HepG2 (cell line): ENCODE data around the gene CAPZB. TPM values are rescaled to one million over a fixed set of nuclear protein-coding genes. Genes with fewer than 3 reads are reported as not detected.

Experiments
- ATAD3A ChIP-seq: sonication (generic); formaldehyde crosslinking; IDR thresholded peaks from 2 replicates; pipeline ENCODE4 v1.4.0; 2020; ENCODE audit warnings: missing genetic modification reagents
- ATF7-NPFF ChIP-seq: sonication (generic); formaldehyde crosslinking; IDR thresholded peaks from 2 replicates; pipeline ENCODE4 v1.8.1; 2023; ENCODE audit warnings: mild to moderate bottlenecking, low read depth, missing genetic modification reagents, moderate library complexity
- CC2D1A ChIP-seq: sonication (generic); formaldehyde crosslinking; IDR thresholded peaks from 2 replicates; pipeline ENCODE4 v1.8.1; 2023; ENCODE audit warnings: mild to moderate bottlenecking, missing genetic modification reagents
- DNMT3B ChIP-seq: conservative IDR thresholded peaks from 2 replicates; pipeline ENCODE4 v1.6.1; 2016; ENCODE audit warnings: missing biosample characterization, control low read depth
- EEA1 ChIP-seq: sonication (generic); formaldehyde crosslinking; IDR thresholded peaks from 2 replicates; pipeline ENCODE4 v1.5.1; 2020; ENCODE audit warnings: mild to moderate bottlenecking, missing genetic modification reagents, borderline replicate concordance
- ELF4 ChIP-seq: sonication (generic); formaldehyde crosslinking; IDR thresholded peaks from 2 replicates; pipeline ENCODE4 v1.5.0; 2020; ENCODE audit warnings: missing genetic modification reagents, mild to moderate bottlenecking, moderate library complexity, borderline replicate concordance
- HDAC1 ChIP-seq: sonication (generic); formaldehyde crosslinking; IDR thresholded peaks from 2 replicates; pipeline ENCODE4 v1.5.1; 2020; ENCODE audit warnings: mild to moderate bottlenecking, missing genetic modification reagents
- HNF1B ChIP-seq: sonication (generic); formaldehyde crosslinking; IDR thresholded peaks from 2 replicates; pipeline ENCODE4 v1.5.1; 2020; ENCODE audit warnings: mild to moderate bottlenecking, moderate library complexity, missing genetic modification reagents
- HNRNPL ChIP-seq: fragments of 200-400 bp; formaldehyde crosslinking; IDR thresholded peaks from 2 replicates; pipeline ENCODE4 v1.6.1; 2017; ENCODE audit warnings: mild to moderate bottlenecking, low read depth, low read length
- HOXA3 ChIP-seq: sonication (generic); formaldehyde crosslinking; IDR thresholded peaks from 2 replicates; pipeline ENCODE4 v1.5.0; 2020; ENCODE audit warnings: missing genetic modification reagents
- KDM5A ChIP-seq: fragments of 200-600 bp; sonication (generic); IDR thresholded peaks from 2 replicates; pipeline ENCODE4 v1.7.0; 2018; ENCODE audit warnings: antibody characterized with exemption, mild to moderate bottlenecking, low read length, borderline replicate concordance
- KMT2A ChIP-seq: sonication (generic); formaldehyde crosslinking; IDR thresholded peaks from 2 replicates; pipeline ENCODE4 v1.4.0; 2020; ENCODE audit warnings: missing genetic modification reagents
- NAIF1 ChIP-seq: sonication (generic); formaldehyde crosslinking; IDR thresholded peaks from 2 replicates; pipeline ENCODE4 v1.5.0; 2020; ENCODE audit warnings: mild to moderate bottlenecking, missing genetic modification reagents, borderline replicate concordance
- POLR2A ChIP-seq, 2 experiments: IDR thresholded peaks; 2 replicates each; pipeline ENCODE4 v1.6.1; 2011; ENCODE audit warnings: low read depth in 2 of 2, low read length in 2 of 2, mild to moderate bottlenecking in 1 of 2, moderate library complexity in 1 of 2; ENCODE audit not compliant: insufficient read depth in 1 of 2
- RBFOX2 ChIP-seq: fragments of 200-400 bp; formaldehyde crosslinking; IDR thresholded peaks from 2 replicates; pipeline ENCODE4 v1.6.1; 2017; ENCODE audit warnings: low read depth, mild to moderate bottlenecking, low read length
- SYNCRIP ChIP-seq: fragments of 200-400 bp; formaldehyde crosslinking; IDR thresholded peaks from 2 replicates; pipeline ENCODE4 v1.6.1; 2018; ENCODE audit warnings: mild to moderate bottlenecking, low read depth, low read length; ENCODE audit not compliant: insufficient read depth
- ZC3H4 ChIP-seq: sonication (generic); formaldehyde crosslinking; IDR thresholded peaks from 2 replicates; pipeline ENCODE4 v1.4.0; 2020; ENCODE audit warnings: missing genetic modification reagents, borderline replicate concordance
- ZKSCAN1 ChIP-seq: fragments of 150-350 bp; IDR thresholded peaks from 2 replicates; pipeline ENCODE4 v1.6.1; 2014; ENCODE audit warnings: low read length
- ZNF446 ChIP-seq: sonication (generic); formaldehyde crosslinking; IDR thresholded peaks from 2 replicates; pipeline ENCODE4 v1.5.0; 2020; ENCODE audit warnings: mild to moderate bottlenecking, missing genetic modification reagents
- ZNF468 ChIP-seq: sonication (generic); formaldehyde crosslinking; IDR thresholded peaks from 2 replicates; pipeline ENCODE4 v1.8.0; 2022; ENCODE audit warnings: mild to moderate bottlenecking, moderate library complexity, missing genetic modification reagents
- ZNF749 ChIP-seq: sonication (generic); formaldehyde crosslinking; IDR thresholded peaks from 2 replicates; pipeline ENCODE4 v1.8.0; 2022; ENCODE audit warnings: mild to moderate bottlenecking, missing genetic modification reagents, moderate library complexity, borderline replicate concordance
- ZNF770 ChIP-seq: sonication (generic); formaldehyde crosslinking; IDR thresholded peaks from 2 replicates; pipeline ENCODE4 v1.5.0; 2020; ENCODE audit warnings: mild to moderate bottlenecking, missing genetic modification reagents
- ZSCAN21 ChIP-seq: sonication (generic); formaldehyde crosslinking; IDR thresholded peaks from 2 replicates; pipeline ENCODE4 v1.8.0; 2022; ENCODE audit warnings: mild to moderate bottlenecking, missing genetic modification reagents, moderate library complexity, borderline replicate concordance
- polyA plus RNA-seq, 8 experiments: library from polyadenylated mRNA; depleted of rRNA in 3 of 8; stranded (reverse) in 7 of 8; unstranded in 1 of 8; fragments of >200 nt; fragmentation: Illumina TruSeq in 4 of 8; extraction: Trizol in 4 of 8; gene quantifications; 2 replicates each; pipeline versions ENCODE4 v1.2.1 to v1.2.3, GENCODE V29; 2011 to 2016; ENCODE audit warnings: low read depth in 4 of 8, missing spikeins in 1 of 8, mixed read lengths in 1 of 8; ENCODE audit not compliant: insufficient read depth in 1 of 8
- total RNA-seq, 5 experiments: library from RNA; depleted of rRNA; stranded (reverse); fragments of >200 nt; fragmentation: Illumina TruSeq; extraction: Trizol; gene quantifications; 2 replicates each; pipeline ENCODE4 v1.2.3, GENCODE V29; 2016; ENCODE audit warnings: low read depth in 1 of 5
- TF ChIP-seq, protein P1 (sequence below): IDR thresholded peaks from 2 replicates; pipeline ENCODE4 v1.6.1; 2016; ENCODE audit warnings: control low read depth
- TF ChIP-seq, protein P2 (sequence below): sonication (generic); formaldehyde crosslinking; IDR thresholded peaks from 2 replicates; pipeline ENCODE4 v1.9.0; 2021; ENCODE audit warnings: missing genetic modification reagents, borderline replicate concordance

The CAPZB gene
- total and polyA plus RNA-seq, 2 of the 13 experiments (the other 11 are each of a cell fraction or from before 2014, with no cell fraction given), result 58.9 to 76.9 TPM

- TF ChIP-seq RBFOX2 (0 out of 2 replicates have a peak, but pooled peaks have one; percentile 18), ZNF770 (0 out of 2 replicates have a peak, but pooled peaks have one; percentile 26), ZNF749 (no peak), ZNF446 (peak; percentile 69; the same call in 1 of the 2 replicates), SYNCRIP (no peak), ZNF468 (CRISPR knock-in tag) (0 out of 2 replicates have a peak, but pooled peaks have one; percentile 2), HOXA3 (CRISPR knock-in tag) (peak; percentile 44; the same call in 1 of the 2 replicates), KDM5A (peak; percentile 51; the same call in 1 of the 2 replicates), NAIF1 (peak; percentile 73; the same call in 1 of the 2 replicates), EEA1 (CRISPR knock-in tag) (peak; percentile 93), ZSCAN21 (CRISPR knock-in tag) (no peak), POLR2A (IDR thresholded peaks at IDR 0.05; ENCODE audit: insufficient read depth in 1 of 2, low read depth in 2 of 2, low read length in 2 of 2) (peak in 1 of 2 experiments; percentile 34; a peak in 2 of 4 replicates), ZKSCAN1 (no peak), ELF4 (CRISPR knock-in tag) (no peak), ATF7-NPFF (CRISPR knock-in tag) (0 out of 2 replicates have a peak, but pooled peaks have one; percentile 51), DNMT3B (CRISPR knock-in tag) (0 out of 2 replicates have a peak, but pooled peaks have one; percentile 12), ZC3H4 (no peak), HDAC1 (CRISPR knock-in tag) (peak; percentile 27; the same call in 1 of the 2 replicates), HNF1B (CRISPR knock-in tag) (0 out of 2 replicates have a peak, but pooled peaks have one; percentile 11), CC2D1A (no peak), ATAD3A (no peak), KMT2A (CRISPR knock-in tag) (0 out of 2 replicates have a peak, but pooled peaks have one; percentile 22), HNRNPL (0 out of 2 replicates have a peak, but pooled peaks have one; percentile 26)
- TF ChIP-seq, protein P1, sequence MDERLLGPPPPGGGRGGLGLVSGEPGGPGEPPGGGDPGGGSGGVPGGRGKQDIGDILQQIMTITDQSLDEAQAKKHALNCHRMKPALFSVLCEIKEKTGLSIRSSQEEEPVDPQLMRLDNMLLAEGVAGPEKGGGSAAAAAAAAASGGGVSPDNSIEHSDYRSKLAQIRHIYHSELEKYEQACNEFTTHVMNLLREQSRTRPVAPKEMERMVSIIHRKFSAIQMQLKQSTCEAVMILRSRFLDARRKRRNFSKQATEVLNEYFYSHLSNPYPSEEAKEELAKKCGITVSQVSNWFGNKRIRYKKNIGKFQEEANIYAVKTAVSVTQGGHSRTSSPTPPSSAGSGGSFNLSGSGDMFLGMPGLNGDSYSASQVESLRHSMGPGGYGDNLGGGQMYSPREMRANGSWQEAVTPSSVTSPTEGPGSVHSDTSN, result no peak
- TF ChIP-seq, protein P2, sequence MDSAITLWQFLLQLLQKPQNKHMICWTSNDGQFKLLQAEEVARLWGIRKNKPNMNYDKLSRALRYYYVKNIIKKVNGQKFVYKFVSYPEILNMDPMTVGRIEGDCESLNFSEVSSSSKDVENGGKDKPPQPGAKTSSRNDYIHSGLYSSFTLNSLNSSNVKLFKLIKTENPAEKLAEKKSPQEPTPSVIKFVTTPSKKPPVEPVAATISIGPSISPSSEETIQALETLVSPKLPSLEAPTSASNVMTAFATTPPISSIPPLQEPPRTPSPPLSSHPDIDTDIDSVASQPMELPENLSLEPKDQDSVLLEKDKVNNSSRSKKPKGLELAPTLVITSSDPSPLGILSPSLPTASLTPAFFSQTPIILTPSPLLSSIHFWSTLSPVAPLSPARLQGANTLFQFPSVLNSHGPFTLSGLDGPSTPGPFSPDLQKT (CRISPR knock-in tag), result no peak
Measured at GRCh38 chr1:19484798-19485361, 459 bp downstream of the CAPZB start (continued).
